ENCODE measurements around the gene FLNC. TPM values are rescaled to one million over a fixed set of nuclear protein-coding genes. Genes with fewer than 3 reads are reported as not detected.

The FLNC gene
- polyA plus RNA-seq, 2 of the 4 experiments (the other 2 are of a cell fraction), result 0.43 to 3.4 TPM

DNA sequence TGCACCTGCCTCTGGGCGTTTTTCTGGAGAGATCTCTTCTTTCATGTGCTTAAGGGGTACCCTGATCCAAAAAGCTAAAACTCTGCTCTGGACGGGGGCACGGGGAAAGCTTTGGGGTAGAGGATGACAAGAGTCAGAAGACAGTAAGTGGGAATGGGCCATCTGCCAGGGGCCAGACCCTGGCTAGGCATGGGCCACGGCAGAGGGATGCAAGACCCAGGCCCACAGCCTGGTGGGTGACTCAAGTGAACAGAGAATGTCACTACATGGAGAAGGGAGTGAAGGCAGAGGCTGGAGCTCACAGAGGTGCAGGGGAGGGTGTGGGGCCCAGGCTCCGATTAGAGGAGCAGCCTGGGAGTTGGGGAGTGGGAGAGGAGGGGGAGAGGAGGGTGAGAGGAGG lies 15.3 kb downstream of the FLNC start:
- no peaks in the 10 kb centered on the region for H3K4me1 ChIP-seq
- no peak for ATAC-seq
- H3K4me3 ChIP-seq, result no peak overlapping the region
- FAIRE-seq, result no peak
- no peak overlapping the region for H3K4me2 ChIP-seq
- no peak for DNase-seq (ENCODE audit: low read depth in 1 of 2, low spot score in 1 of 2)
- CTCF ChIA-PET, result interaction anchor here (1.6 to 4.0 kb wide), 2 partner anchors 34 to 38 kb away, joined by 5 to 11 read pairs; no protein-coding TSS in a partner anchor
- no peak overlapping the region for H3K27ac ChIP-seq
- H3K9me3 ChIP-seq, result no peaks in the 10 kb centered on the region
- 70% methylated on average over 5 of the region's 5 CpGs for WGBS (ENCODE audit: missing lambda C conversion rate)
- TF ChIP-seq NR3C1 (IDR thresholded peaks at IDR 0.05), result no peak
- TF ChIP-seq, protein P1, sequence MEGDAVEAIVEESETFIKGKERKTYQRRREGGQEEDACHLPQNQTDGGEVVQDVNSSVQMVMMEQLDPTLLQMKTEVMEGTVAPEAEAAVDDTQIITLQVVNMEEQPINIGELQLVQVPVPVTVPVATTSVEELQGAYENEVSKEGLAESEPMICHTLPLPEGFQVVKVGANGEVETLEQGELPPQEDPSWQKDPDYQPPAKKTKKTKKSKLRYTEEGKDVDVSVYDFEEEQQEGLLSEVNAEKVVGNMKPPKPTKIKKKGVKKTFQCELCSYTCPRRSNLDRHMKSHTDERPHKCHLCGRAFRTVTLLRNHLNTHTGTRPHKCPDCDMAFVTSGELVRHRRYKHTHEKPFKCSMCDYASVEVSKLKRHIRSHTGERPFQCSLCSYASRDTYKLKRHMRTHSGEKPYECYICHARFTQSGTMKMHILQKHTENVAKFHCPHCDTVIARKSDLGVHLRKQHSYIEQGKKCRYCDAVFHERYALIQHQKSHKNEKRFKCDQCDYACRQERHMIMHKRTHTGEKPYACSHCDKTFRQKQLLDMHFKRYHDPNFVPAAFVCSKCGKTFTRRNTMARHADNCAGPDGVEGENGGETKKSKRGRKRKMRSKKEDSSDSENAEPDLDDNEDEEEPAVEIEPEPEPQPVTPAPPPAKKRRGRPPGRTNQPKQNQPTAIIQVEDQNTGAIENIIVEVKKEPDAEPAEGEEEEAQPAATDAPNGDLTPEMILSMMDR (IDR thresholded peaks at IDR 0.05), result no peak
- TF ChIP-seq TP53 (CRISPR knock-in tag; IDR thresholded peaks at IDR 0.05), result no peak
- POLR2A ChIA-PET, result no interaction called here

DNA sequence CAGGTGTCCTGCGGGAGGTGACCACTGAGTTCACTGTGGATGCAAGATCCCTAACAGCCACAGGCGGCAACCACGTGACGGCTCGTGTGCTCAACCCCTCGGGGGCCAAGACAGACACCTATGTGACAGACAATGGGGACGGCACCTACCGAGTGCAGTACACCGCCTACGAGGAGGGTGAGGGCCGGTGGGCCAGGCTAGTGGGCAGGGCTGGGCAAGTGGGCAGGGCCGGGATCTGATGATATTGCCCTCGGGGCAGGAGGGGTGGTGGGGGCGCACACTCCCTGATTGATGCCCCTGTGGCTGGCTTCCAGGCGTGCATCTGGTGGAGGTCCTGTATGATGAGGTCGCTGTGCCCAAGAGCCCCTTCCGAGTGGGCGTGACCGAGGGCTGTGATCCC lies 15.8 kb downstream of the FLNC start:
- POLR2A ChIA-PET, result no interaction called here
- CTCF ChIA-PET, result interaction anchor here (1.6 to 4.0 kb wide), 2 partner anchors 34 to 38 kb away, joined by 5 to 11 read pairs; no protein-coding TSS in a partner anchor
- 77% methylated on average over 14 of the region's 19 CpGs for WGBS (ENCODE audit: missing lambda C conversion rate)

More for the DNA sequence above, 15.8 kb downstream of the FLNC start:
- FAIRE-seq, result no peak
- Histone ChIP-seq H3K4me2 (no peak overlapping the region), H3K27ac (no peak overlapping the region), H3K9me3 (no peaks in the 10 kb centered on the region), H3K4me3 (no peak overlapping the region), H3K4me1 (no peaks in the 10 kb centered on the region)
- no peak for DNase-seq (ENCODE audit: low read depth in 1 of 2, low spot score in 1 of 2)
- TF ChIP-seq ZNF302 (CRISPR knock-in tag; IDR thresholded peaks at IDR 0.05) (no peak), ESRRA (IDR thresholded peaks at IDR 0.05; ENCODE audit: borderline replicate concordance, low read length) (no peak), GATA3 (IDR thresholded peaks at IDR 0.05; ENCODE audit: borderline replicate concordance) (no peak), SREBF2 (IDR thresholded peaks at IDR 0.05) (no peak), MAFK (IDR thresholded peaks at IDR 0.05; ENCODE audit: partially characterized antibody) (no peak), RNF2 (IDR thresholded peaks at IDR 0.05; ENCODE audit: borderline replicate concordance, low read depth) (no peak), JUN (IDR thresholded peaks at IDR 0.05) (no peak), RARB (CRISPR knock-in tag; IDR thresholded peaks at IDR 0.05) (no peak), SMC3 (IDR thresholded peaks at IDR 0.05) (no peak), CHD2 (IDR thresholded peaks at IDR 0.05; ENCODE audit: low read length, partially characterized antibody) (no peak), NFE2L2 (conservative IDR thresholded peaks at IDR 0.05; ENCODE audit: low read length) (no peak), FOXS1 (CRISPR knock-in tag; IDR thresholded peaks at IDR 0.05) (no peak), HEYL (CRISPR knock-in tag; IDR thresholded peaks at IDR 0.05) (no peak)
- TF ChIP-seq, protein P2, sequence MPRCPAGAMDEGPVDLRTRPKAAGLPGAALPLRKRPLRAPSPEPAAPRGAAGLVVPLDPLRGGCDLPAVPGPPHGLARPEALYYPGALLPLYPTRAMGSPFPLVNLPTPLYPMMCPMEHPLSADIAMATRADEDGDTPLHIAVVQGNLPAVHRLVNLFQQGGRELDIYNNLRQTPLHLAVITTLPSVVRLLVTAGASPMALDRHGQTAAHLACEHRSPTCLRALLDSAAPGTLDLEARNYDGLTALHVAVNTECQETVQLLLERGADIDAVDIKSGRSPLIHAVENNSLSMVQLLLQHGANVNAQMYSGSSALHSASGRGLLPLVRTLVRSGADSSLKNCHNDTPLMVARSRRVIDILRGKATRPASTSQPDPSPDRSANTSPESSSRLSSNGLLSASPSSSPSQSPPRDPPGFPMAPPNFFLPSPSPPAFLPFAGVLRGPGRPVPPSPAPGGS (IDR thresholded peaks at IDR 0.05), result no peak
- TF ChIP-seq, protein P1 (IDR thresholded peaks at IDR 0.05), result no peak
- TF ChIP-seq, protein P3, sequence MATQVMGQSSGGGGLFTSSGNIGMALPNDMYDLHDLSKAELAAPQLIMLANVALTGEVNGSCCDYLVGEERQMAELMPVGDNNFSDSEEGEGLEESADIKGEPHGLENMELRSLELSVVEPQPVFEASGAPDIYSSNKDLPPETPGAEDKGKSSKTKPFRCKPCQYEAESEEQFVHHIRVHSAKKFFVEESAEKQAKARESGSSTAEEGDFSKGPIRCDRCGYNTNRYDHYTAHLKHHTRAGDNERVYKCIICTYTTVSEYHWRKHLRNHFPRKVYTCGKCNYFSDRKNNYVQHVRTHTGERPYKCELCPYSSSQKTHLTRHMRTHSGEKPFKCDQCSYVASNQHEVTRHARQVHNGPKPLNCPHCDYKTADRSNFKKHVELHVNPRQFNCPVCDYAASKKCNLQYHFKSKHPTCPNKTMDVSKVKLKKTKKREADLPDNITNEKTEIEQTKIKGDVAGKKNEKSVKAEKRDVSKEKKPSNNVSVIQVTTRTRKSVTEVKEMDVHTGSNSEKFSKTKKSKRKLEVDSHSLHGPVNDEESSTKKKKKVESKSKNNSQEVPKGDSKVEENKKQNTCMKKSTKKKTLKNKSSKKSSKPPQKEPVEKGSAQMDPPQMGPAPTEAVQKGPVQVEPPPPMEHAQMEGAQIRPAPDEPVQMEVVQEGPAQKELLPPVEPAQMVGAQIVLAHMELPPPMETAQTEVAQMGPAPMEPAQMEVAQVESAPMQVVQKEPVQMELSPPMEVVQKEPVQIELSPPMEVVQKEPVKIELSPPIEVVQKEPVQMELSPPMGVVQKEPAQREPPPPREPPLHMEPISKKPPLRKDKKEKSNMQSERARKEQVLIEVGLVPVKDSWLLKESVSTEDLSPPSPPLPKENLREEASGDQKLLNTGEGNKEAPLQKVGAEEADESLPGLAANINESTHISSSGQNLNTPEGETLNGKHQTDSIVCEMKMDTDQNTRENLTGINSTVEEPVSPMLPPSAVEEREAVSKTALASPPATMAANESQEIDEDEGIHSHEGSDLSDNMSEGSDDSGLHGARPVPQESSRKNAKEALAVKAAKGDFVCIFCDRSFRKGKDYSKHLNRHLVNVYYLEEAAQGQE (IDR thresholded peaks at IDR 0.05), result no peak
- TF ChIP-seq, protein P4, sequence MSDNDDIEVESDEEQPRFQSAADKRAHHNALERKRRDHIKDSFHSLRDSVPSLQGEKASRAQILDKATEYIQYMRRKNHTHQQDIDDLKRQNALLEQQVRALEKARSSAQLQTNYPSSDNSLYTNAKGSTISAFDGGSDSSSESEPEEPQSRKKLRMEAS (IDR thresholded peaks at IDR 0.05), result no peak
- TF ChIP-seq, protein P5, sequence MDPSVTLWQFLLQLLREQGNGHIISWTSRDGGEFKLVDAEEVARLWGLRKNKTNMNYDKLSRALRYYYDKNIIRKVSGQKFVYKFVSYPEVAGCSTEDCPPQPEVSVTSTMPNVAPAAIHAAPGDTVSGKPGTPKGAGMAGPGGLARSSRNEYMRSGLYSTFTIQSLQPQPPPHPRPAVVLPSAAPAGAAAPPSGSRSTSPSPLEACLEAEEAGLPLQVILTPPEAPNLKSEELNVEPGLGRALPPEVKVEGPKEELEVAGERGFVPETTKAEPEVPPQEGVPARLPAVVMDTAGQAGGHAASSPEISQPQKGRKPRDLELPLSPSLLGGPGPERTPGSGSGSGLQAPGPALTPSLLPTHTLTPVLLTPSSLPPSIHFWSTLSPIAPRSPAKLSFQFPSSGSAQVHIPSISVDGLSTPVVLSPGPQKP (IDR thresholded peaks at IDR 0.05; ENCODE audit: low read depth, low read length), result no peak
- ATAC-seq, result no peak
